ENCODE measurements around the gene PIP5KL1. TPM values are rescaled to one million over a fixed set of nuclear protein-coding genes. Genes with fewer than 3 reads are reported as not detected.

PIP5KL1 gene
- total and polyA plus RNA-seq, 2 donors (not counting 3 experiments of a cell fraction or from before 2014, with no cell fraction given), result 1.5 to 2.9 TPM

DNA sequence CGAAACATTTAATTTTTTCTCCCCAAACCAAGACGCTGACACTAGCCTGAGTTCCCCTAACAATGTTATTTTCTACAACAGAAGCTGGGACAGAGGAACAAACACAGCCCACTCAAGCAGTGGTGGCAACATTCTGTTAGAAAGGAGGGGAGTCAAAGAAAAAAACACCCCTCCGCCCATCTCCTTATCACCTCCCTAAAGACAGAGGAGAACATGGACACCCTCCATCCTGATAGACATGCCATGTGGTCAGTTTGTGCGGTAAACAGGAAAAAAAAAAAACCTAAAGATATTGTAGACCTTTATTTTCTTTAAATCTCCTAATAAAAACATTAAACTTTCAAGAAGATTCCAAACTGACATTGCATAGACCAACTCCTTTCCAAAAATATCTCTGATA is 10.0 kb upstream of the PIP5KL1 start:
- POLR2A ChIA-PET, result no interaction called here
- Histone ChIP-seq H3K79me2 (ENCODE audit: control insufficient read depth, insufficient read depth, low read length) (peaks cover 19% of the 10 kb centered on the region), H3K4me3 (replicated peaks in 1 of 3; ENCODE audit: insufficient read depth in 1 of 3, low read depth in 1 of 3, low read length in 3 of 3) (no peak overlapping the region), H3K4me2 (ENCODE audit: insufficient read depth, low read length) (no peak overlapping the region), H3K9ac (replicated peaks; ENCODE audit: extremely low read depth, insufficient read depth, low read length) (no peak overlapping the region), H3K27ac (ENCODE audit: insufficient read depth, low read depth, low read length) (no peak overlapping the region), H3K4me1 (ENCODE audit: control insufficient read depth, extremely low read depth, insufficient read depth, low read length) (peaks cover 21% of the 10 kb centered on the region), H4K20me1 (replicated peaks; ENCODE audit: control insufficient read depth, extremely low read depth, insufficient read depth, low read length) (no peaks in the 10 kb centered on the region), H3K36me3 (ENCODE audit: control insufficient read depth in 2 of 2, extremely low read depth in 1 of 2, insufficient read depth in 2 of 2, low read length in 2 of 2) (peaks cover 0 to 5% of the 10 kb centered on the region in 2 experiments), H3K27me3 (ENCODE audit: control insufficient read depth in 2 of 2, insufficient read depth in 2 of 2, low read length in 2 of 2) (no peaks in the 10 kb centered on the region), H3K9me3 (replicated peaks; ENCODE audit: control insufficient read depth, insufficient read depth, low read length) (no peaks in the 10 kb centered on the region), H2AFZ (ENCODE audit: low read depth, low read length) (no peak overlapping the region), H3K9me1 (replicated peaks; ENCODE audit: control insufficient read depth, extremely low read depth, insufficient read depth, low read length) (no peaks in the 10 kb centered on the region)
- no TSS peak for BruUV-seq (replicated peaks)
- DNase-seq (ENCODE audit: low read depth, low spot score) (no peak), FAIRE-seq (no peak)
- dilution Hi-C loops (cut with MboI; ENCODE audit: extremely low pct_ligation_motif_present, low sequenced_read_pairs), result no loop called here
- CTCF ChIA-PET, result interaction anchor here (1.8 to 6.5 kb wide), 5 partner anchors 10 to 97 kb away, joined by 5 to 203 read pairs (median 10); partner anchors contain the start of genes EEIG1 and PIP5KL1
- intact Hi-C loops (cut with micrococcal nuclease), result no loop called here
- no peak for TF ChIP-seq MYC (IDR thresholded peaks at IDR 0.05; ENCODE audit: low read depth, low read length)
- TF ChIP-seq, protein P1, sequence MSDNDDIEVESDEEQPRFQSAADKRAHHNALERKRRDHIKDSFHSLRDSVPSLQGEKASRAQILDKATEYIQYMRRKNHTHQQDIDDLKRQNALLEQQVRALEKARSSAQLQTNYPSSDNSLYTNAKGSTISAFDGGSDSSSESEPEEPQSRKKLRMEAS (IDR thresholded peaks at IDR 0.05; ENCODE audit: insufficient read depth, insufficient read length), result no peak
- TF ChIP-seq POLR2AphosphoS5 (IDR thresholded peaks at IDR 0.05; ENCODE audit: insufficient read depth, low read depth, low read length), result no peak

DNA sequence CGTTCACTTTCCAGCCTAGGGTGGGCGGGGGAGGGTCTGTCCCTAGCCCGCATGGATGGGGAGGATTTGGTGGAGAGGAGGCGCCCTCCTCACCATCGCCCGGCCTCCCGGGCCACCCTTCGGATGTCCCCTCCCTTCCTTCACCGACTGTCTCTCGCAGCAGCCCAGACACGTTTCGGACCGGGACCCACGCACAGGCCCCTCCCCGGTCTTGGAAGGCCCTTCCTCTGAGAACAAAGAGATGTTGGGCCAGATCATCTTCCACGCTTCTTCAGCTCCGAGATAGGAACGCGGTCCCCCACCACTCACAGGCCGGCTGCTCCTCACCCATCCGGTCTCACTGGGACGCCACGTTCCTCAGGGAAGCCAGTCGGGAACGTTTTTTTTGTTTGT is 7.7 kb upstream of the PIP5KL1 start:
- no peaks in the 10 kb centered on the region for H3K27me3 ChIP-seq (ENCODE audit: control insufficient read depth in 2 of 2, insufficient read depth in 2 of 2, low read length in 2 of 2)
- CTCF ChIA-PET, result no interaction called here
- DNase-seq (ENCODE audit: low read depth, low spot score) (no peak), FAIRE-seq (peak; percentile 59)
- H3K9me3 ChIP-seq (replicated peaks; ENCODE audit: control insufficient read depth, insufficient read depth, low read length), result no peaks in the 10 kb centered on the region
- peaks cover 0 to 3% of the 10 kb centered on the region in 2 experiments for H3K36me3 ChIP-seq (ENCODE audit: control insufficient read depth in 2 of 2, extremely low read depth in 1 of 2, insufficient read depth in 2 of 2, low read length in 2 of 2)
- no peak overlapping the region for H3K27ac ChIP-seq (ENCODE audit: insufficient read depth, low read depth, low read length)
- no peak for TF ChIP-seq JUN (IDR thresholded peaks at IDR 0.05; ENCODE audit: borderline replicate concordance, insufficient read depth, insufficient read length, low read depth)
- TF ChIP-seq EZH2 (IDR thresholded peaks at IDR 0.05; ENCODE audit: borderline replicate concordance, low read depth, low read length, severe bottlenecking), result no peak
- TF ChIP-seq FOS (IDR thresholded peaks at IDR 0.05; ENCODE audit: borderline replicate concordance, insufficient read depth, low read length), result no peak
- TF ChIP-seq, protein P1 (IDR thresholded peaks at IDR 0.05; ENCODE audit: insufficient read depth, insufficient read length), result no peak
- TF ChIP-seq GATA2 (IDR thresholded peaks at IDR 0.05; ENCODE audit: insufficient read depth, insufficient read length, low read depth, low read length), result no peak
- no peak for TF ChIP-seq MYC (IDR thresholded peaks at IDR 0.05; ENCODE audit: low read depth, low read length)
- no peak for TF ChIP-seq POLR2A (IDR thresholded peaks at IDR 0.05; ENCODE audit: low read depth, low read length)
- no peak for TF ChIP-seq POLR2AphosphoS5 (IDR thresholded peaks at IDR 0.05; ENCODE audit: insufficient read depth, low read depth, low read length)
- TF ChIP-seq, protein P2, sequence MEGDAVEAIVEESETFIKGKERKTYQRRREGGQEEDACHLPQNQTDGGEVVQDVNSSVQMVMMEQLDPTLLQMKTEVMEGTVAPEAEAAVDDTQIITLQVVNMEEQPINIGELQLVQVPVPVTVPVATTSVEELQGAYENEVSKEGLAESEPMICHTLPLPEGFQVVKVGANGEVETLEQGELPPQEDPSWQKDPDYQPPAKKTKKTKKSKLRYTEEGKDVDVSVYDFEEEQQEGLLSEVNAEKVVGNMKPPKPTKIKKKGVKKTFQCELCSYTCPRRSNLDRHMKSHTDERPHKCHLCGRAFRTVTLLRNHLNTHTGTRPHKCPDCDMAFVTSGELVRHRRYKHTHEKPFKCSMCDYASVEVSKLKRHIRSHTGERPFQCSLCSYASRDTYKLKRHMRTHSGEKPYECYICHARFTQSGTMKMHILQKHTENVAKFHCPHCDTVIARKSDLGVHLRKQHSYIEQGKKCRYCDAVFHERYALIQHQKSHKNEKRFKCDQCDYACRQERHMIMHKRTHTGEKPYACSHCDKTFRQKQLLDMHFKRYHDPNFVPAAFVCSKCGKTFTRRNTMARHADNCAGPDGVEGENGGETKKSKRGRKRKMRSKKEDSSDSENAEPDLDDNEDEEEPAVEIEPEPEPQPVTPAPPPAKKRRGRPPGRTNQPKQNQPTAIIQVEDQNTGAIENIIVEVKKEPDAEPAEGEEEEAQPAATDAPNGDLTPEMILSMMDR (IDR thresholded peaks at IDR 0.05; ENCODE audit: extremely low read depth in 1 of 2, insufficient read depth in 1 of 2, low read depth in 1 of 2, low read length in 2 of 2), result no peak
- intact Hi-C loops (cut with micrococcal nuclease) (no loop called here), dilution Hi-C loops (cut with MboI; ENCODE audit: extremely low pct_ligation_motif_present, low sequenced_read_pairs) (no loop called here)
- peak overlapping the region; percentile 76 for H3K9ac ChIP-seq (replicated peaks; ENCODE audit: extremely low read depth, insufficient read depth, low read length)
- BruUV-seq (replicated peaks), result no TSS peak
- H3K4me1 ChIP-seq (ENCODE audit: control insufficient read depth, extremely low read depth, insufficient read depth, low read length), result peaks cover 21% of the 10 kb centered on the region
- H3K4me2 ChIP-seq (ENCODE audit: insufficient read depth, low read length), result peak overlapping the region; percentile 74
- peak overlapping the region in 1 of 3 experiments; percentile 79 for H3K4me3 ChIP-seq (replicated peaks in 1 of 3; ENCODE audit: insufficient read depth in 1 of 3, low read depth in 1 of 3, low read length in 3 of 3)
- H4K20me1 ChIP-seq (replicated peaks; ENCODE audit: control insufficient read depth, extremely low read depth, insufficient read depth, low read length), result no peaks in the 10 kb centered on the region
- peaks cover 21% of the 10 kb centered on the region for H3K79me2 ChIP-seq (ENCODE audit: control insufficient read depth, insufficient read depth, low read length)
- peak overlapping the region; percentile 87 for H2AFZ ChIP-seq (ENCODE audit: low read depth, low read length)
- POLR2A ChIA-PET, result no interaction called here
- H3K9me1 ChIP-seq (replicated peaks; ENCODE audit: control insufficient read depth, extremely low read depth, insufficient read depth, low read length), result no peaks in the 10 kb centered on the region

Data from endothelial cell of umbilical vein (primary cell).